Activated T-cell treated with anti-CD3 and anti-CD28 coated beads for 24 hours (primary cell): ENCODE measurements around the gene POLG2.
"Not testable (repeated sequence)": the region's sequence is repeated elsewhere in the genome, so short reads cannot be mapped to it uniquely, and the experiment has no call there.

Source experiments
- DNase-seq: peaks from one replicate; pipeline ENCODE4 v3.0.0-alpha.2; 2020; ENCODE audit warnings: low read depth

Gene POLG2

GRCh38 chr17:64439521-64439920, 57.3 kb downstream of the POLG2 start:
- not testable (repeated sequence) for DNase-seq

GRCh38 chr17:64437944-64438525, 58.8 kb downstream of the POLG2 start:
- no peak for DNase-seq

GRCh38 chr17:64431534-64431933, 65.3 kb downstream of the POLG2 start:
- no peak for DNase-seq

- not testable (repeated sequence) for DNase-seq
Observed at GRCh38 chr17:64430036-64430435, 66.8 kb downstream of the POLG2 start.

- no peak for DNase-seq
Observed at GRCh38 chr17:64428406-64428805, 68.4 kb downstream of the POLG2 start.
